Right cardiac atrium (tissue), 5 donors: Measurements from ENCODE around the gene CD34. TPM values are rescaled to one million over a fixed set of nuclear protein-coding genes. Genes with fewer than 3 reads are reported as not detected.

ENCODE experiments used
- ATAC-seq, 2 donors: fragments of 200-7000 bp; cut with Tn5 transposase; one replicate each; pipeline versions ENCODE4 v1.8.0 to v1.9.1; 2020; ENCODE audit warnings: moderate library complexity in 2 of 2, mild to moderate bottlenecking in 1 of 2
- DNase-seq, 3 donors: peaks; one replicate each; pipeline ENCODE4 v3.0.0-alpha.2; 2020
- H3K27ac ChIP-seq: one replicate; pipeline ENCODE4 v1.5.1; 2013; ENCODE audit warnings: mild to moderate bottlenecking, low read length, control low read depth, moderate library complexity
- H3K27me3 ChIP-seq: one replicate; pipeline ENCODE4 v1.6.1; 2013; ENCODE audit not compliant: control insufficient read depth, insufficient read depth
- H3K4me1 ChIP-seq: one replicate; pipeline ENCODE4 v1.6.1; 2013; ENCODE audit warnings: low read length; ENCODE audit not compliant: control insufficient read depth, insufficient read depth
- H3K4me3 ChIP-seq: one replicate; pipeline ENCODE4 v1.5.1; 2013; ENCODE audit warnings: low read length, control low read depth
- H3K9me3 ChIP-seq: one replicate; pipeline ENCODE4 v1.6.1; 2013; ENCODE audit warnings: low read length; ENCODE audit not compliant: control insufficient read depth
- WGBS: extraction: QIAGEN DNeasy Blood & Tissue Kit; methylation state at CpG from one replicate; pipeline ENCODE4 v1.1.7; 2013; 5-methylcytosine and 5-hydroxymethylcytosine counted together
- intact Hi-C, 4 donors: fragments of 100-400 bp; cut with DNase I; formaldehyde crosslinking; loops; one replicate each; pipeline versions ENCODE4 v1.11.0 to v1.14.0; 2022 to 2023
- polyA plus RNA-seq: library from polyadenylated mRNA; stranded (reverse); fragments of 200-250 nt; gene quantifications from one replicate; pipeline ENCODE4 v1.2.3, GENCODE V29; 2013
- total RNA-seq, 4 donors: library from RNA; stranded (reverse); fragmentation: NEBNext Ultra II Directional; extraction: Animal tissue kit (Norgen Biotek cat#: 25700); gene quantifications; one replicate each; pipeline ENCODE4 v1.2.1, GENCODE V29; 2021
- donor health status: healthy with polysubstance abuse.
- donor health status: DM: no; HTN: yes; CAD: no.
- donor health status: DM: no; HTN: no; CAD: no.
- donor health status: DM: no; HTN: yes; CAD: no; lungs with severe emphysema.
- donor health status: DM: yes; HTN: yes; CAD: no.

Gene CD34
- total and polyA plus RNA-seq, 5 donors = 81.8 to 170 (median 119) TPM

DNA sequence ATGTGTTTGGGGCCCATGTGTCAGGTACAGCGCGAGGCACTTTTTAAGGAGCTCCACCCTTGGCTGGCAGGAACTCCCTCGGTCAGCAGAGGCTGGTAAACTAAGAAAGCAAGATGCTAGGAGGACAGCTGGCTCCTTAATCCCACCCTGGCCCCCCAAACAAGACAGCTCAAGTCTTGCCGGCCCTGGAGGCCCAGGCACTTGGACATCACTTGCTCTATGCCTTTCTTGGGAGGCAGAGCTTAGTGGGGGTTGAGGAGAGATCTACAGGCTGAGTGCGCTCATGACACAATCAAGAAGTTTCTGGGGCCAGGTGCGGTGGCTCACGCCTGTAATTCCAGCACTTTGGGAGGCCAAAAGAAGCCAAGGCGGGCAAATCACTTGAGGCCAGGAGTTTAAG, 78.1 kb downstream of the CD34 start:
- peaks cover 46% of the 10 kb centered on the region for H3K4me1 ChIP-seq
- H3K27me3 ChIP-seq = no peaks in the 10 kb centered on the region
- ATAC-seq = no peak
- DNase-seq = no peak
- no peaks in the 10 kb centered on the region for H3K9me3 ChIP-seq
- intact Hi-C loops = loop anchor here in 1 of 4 donors (5.0 kb wide), 1 partner anchor 35 kb away; no protein-coding TSS in a partner anchor
- H3K4me3 ChIP-seq = no peak overlapping the region
- H3K27ac ChIP-seq = peak overlapping the region; percentile 11
- 98% methylated on average over 8 of the region's 8 CpGs for WGBS

GRCh38 chr1:207831517-207832327, 79.2 kb downstream of the CD34 start:
- WGBS = 70% methylated on average over 9 of the region's 9 CpGs

More at GRCh38 chr1:207831517-207832327, 79.2 kb downstream of the CD34 start:
- Histone ChIP-seq H3K4me3 (no peak overlapping the region), H3K27me3 (no peaks in the 10 kb centered on the region), H3K4me1 (peaks cover 46% of the 10 kb centered on the region), H3K27ac (peak overlapping the region; percentile 96), H3K9me3 (no peaks in the 10 kb centered on the region)
- DNase-seq (peak in 1 of 3 donors; percentile 64), ATAC-seq (peak; percentile 6 to 30)
- intact Hi-C loops = loop anchor here in 1 of 4 donors (5.0 kb wide), 1 partner anchor 36 kb away; no protein-coding TSS in a partner anchor

Other genes starting within 250 kb of the CD34 start
- 10 to 100 TPM; 81.7 to 94.2 (median 86.4) TPM for gene CD46, start 159.1 kb downstream of the CD34 start, total RNA-seq
- 56.3 TPM for gene CD46, start 159.1 kb downstream of the CD34 start, polyA plus RNA-seq